PC-9 (cell line): Measurements from ENCODE around the gene PTCD3.

ENCODE experiments used
- EZH2 ChIP-seq: fragments of 200-600 bp; sonication (generic); IDR thresholded peaks from 2 replicates; pipeline ENCODE4 v1.8.0; 2017; ENCODE audit warnings: antibody characterized with exemption, low read depth
- TF ChIP-seq, protein P1 (sequence below): fragments of 200-600 bp; sonication (generic); conservative IDR thresholded peaks from 2 replicates; pipeline ENCODE4 v1.6.1; 2017; ENCODE audit warnings: mixed run types, antibody characterized with exemption, mild to moderate bottlenecking, moderate library complexity

DNA sequence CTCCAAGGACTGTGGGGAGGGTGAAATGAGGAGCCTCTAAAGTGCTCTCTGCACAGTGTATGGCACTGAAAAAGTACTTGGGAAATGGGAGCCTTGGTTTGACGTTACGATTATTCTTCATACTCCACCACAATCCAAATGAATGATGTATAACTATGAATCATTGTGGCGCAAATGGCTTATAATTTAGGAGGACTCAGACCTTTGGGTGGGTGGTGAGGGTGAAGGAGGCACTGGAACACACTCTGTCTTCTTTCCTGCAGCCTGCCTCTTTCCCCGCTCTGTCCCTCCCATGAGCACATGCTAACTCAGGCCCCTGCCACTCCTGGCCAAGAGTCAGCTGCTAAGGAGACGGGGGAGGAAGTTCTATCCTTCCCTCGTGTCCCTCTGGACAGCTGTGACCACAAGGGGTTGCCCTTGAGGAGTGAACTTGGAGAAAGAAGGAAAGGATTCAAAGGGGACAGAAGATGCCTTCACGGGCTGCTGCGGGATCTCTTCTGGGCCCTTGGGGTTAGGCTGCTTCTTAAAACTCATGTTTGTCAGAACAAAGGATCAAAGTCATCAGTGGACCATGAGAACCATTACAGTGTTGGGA lies 36.8 kb upstream of the PTCD3 start:
- TF ChIP-seq, protein P1, sequence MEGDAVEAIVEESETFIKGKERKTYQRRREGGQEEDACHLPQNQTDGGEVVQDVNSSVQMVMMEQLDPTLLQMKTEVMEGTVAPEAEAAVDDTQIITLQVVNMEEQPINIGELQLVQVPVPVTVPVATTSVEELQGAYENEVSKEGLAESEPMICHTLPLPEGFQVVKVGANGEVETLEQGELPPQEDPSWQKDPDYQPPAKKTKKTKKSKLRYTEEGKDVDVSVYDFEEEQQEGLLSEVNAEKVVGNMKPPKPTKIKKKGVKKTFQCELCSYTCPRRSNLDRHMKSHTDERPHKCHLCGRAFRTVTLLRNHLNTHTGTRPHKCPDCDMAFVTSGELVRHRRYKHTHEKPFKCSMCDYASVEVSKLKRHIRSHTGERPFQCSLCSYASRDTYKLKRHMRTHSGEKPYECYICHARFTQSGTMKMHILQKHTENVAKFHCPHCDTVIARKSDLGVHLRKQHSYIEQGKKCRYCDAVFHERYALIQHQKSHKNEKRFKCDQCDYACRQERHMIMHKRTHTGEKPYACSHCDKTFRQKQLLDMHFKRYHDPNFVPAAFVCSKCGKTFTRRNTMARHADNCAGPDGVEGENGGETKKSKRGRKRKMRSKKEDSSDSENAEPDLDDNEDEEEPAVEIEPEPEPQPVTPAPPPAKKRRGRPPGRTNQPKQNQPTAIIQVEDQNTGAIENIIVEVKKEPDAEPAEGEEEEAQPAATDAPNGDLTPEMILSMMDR = no peak
- TF ChIP-seq EZH2 = no peak
